ENCODE results near the gene R3HDM2.

Gene R3HDM2

DNA sequence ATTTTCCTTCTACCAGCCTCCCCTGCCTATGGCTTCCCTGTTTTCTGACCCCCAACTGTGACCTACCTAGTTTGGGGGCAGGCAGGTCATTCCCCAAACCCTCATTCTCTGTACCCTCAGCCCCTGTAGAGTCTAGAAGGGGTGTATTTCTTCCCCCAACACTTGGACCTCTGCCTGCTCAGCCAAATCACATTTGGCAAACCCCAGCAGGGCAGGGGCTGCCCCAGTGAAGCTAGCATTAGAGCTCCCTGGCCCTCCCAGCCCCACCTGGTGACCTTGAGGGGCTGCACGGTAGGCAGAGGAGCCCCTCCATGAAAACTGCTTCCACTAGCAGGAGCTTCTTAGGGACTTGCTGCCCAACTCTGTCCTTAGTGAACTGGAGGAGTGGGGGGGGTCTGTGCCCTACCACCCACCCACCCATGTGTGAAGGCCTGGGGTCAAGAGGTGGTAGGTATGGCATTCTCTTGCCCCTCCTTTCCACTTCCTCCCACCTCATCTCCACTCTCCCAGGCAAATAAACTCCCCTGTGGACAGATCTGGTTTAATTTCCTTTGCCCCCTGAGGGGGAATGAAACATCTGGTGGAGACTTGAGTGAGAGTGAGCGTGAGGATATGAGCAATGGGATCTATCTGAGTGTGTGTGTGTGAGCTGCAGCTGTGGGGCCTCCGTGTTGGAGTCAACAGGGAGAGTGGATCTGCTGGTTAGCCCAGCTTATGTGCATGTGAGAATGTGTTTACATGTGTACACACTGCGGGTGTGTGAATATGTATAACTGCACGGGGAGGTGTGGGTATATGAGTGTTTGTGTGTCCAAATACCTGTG is 212.6 kb downstream of the R3HDM2 start:
- no peak for DNase-seq (ENCODE audit: low read depth in 2 of 2)

GRCh38 chr12:57216921-57217879 is 213.6 kb downstream of the R3HDM2 start:
- DNase-seq (ENCODE audit: low read depth in 2 of 2), result no peak

DNA sequence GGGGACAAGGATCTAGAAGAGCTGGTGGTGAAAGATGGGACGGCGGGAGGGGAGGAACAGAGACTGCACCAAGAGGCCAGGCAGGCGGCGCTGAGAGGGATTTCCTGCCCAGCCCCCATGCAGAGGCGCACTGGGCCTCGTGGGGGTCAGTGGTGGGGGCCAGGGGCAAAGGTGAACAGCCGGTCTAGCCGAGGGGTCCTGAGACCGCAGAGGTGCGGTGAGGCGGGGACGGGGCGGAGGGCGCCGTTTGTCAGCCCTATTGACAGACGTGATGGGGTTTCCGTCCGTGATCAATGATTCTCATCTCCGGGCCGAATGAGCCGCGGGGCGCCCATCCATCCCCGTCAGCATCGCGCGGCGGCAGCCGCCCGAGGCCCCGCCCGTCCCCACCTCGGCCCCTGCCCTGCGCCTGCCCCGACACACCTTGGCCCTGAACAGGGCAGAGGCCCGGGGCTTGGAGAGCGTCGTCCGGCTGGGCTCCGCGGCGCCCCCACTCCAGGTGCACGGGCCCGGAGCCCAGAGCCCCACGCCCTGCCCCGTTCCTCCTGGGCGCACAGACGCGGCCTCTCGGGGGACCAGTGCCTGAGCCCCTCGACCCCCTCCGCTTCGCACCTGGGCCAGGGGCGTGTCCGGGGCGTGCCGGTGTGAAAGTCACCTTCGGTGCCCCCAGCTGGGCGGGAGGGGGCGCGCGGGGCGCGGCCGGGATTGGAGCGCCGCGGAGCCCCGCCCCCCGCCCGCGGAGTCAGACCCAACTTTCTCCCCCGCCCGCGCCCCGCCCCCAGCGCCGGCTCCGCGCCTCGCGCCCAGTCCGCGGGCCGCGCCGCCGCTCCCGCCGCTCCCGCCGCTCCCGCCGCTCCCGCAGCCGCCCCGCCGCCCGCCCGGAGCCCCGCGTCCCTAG is 214.6 kb downstream of the R3HDM2 start, which contains the start of gene NXPH4:
Gene NXPH4 (plus strand): TSS at position 781 of the 898 bp plus-strand sequence. CDS start 176 bp downstream, outside the sequence.
- DNase-seq (ENCODE audit: low read depth in 2 of 2), result no peak

DNA sequence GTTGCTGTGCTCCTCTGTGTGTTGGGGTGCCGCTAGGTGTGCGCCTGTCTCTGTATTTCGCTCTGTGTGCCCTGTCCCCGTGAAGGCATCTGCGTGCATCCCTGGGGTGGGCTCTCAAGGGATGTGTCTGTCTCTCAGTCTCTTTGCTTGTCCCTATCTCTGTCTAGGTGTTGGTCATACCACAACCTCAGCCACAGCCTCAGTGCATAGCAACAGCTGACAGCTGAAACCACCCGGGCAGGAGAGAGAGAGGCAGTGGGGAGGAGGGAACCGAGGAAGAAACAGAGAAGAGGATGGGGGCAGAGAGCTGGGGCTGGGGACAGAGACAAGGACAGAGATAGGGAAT is 215.2 kb downstream of the R3HDM2 start:
- DNase-seq (ENCODE audit: low read depth in 2 of 2), result no peak

DNA sequence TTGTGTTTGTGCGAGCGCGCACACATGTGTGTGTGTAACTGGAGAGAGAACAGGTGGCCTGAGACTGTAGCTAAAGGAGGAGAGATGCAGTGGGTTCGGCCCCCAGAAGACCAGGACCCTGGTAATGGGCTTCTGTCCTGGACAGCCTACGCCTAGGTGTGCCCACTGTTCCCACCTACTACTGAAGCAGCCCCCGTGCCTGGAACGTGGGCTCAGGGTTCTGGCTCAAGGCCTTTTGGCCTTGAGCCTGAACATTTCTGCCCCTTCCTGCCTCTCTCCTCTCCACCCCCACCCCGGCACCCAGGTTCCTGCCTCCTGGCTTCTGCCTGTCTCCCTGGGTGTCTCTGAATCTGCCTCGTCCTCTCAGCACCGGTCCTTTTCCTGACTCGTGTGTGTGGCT is 215.8 kb downstream of the R3HDM2 start:
- no peak for DNase-seq (ENCODE audit: low read depth in 2 of 2)

DNA sequence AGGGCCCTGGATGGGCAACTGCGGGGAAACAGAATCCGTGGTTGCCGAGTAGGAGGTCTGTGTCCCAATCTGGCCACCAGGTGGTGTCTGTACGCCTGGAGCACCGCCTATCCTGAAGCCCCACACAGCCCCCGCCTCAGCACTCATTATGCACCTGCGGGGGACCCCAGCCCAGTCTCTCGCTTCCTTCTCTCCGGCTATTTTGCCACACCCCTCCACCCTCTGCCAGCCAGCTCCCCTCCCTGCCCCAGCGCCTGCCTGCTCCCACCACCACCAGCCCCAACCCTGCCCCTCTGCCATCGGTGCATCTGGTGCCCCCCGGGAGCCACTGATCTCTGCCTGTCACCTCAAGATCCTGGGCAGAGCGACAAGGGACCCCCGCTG is 216.5 kb downstream of the R3HDM2 start:
- DNase-seq (ENCODE audit: low read depth in 2 of 2), result no peak

GRCh38 chr12:57213763-57214397 is 217.0 kb downstream of the R3HDM2 start:
- no peak for DNase-seq (ENCODE audit: low read depth in 2 of 2)

DNA sequence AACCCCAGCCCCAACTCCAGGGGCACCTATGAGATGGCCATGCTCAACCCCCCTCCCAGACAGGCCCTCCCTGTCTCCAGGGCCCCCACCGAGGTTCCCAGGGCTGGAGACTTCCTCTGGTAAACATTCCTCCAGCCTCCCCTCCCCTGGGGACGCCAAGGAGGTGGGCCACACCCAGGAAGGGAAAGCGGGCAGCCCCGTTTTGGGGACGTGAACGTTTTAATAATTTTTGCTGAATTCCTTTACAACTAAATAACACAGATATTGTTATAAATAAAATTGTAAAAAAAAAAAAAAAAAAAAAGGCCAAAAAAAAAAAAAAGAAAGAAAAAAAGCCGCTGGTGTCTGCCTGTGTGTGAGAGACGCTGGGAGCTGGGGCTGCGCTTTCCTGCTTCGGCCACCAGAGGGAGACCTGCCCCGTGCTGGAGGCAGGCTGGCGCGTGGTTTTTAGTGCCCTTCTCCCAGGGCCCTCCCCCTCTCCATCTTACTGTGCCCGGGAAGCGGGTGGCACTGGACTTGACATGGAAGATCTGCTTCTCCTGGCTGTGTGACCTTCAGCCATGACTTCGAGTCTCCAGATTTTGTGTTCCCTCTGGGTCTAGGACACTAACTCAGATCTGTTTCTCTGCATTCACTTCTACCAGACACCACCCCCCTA is 217.7 kb downstream of the R3HDM2 start:
- peak; percentile 42 to 43 for DNase-seq (ENCODE audit: low read depth in 2 of 2)

- DNase-seq (ENCODE audit: low read depth in 2 of 2), result no peak
Observed at GRCh38 chr12:57212701-57213057, 218.2 kb downstream of the R3HDM2 start.

DNA sequence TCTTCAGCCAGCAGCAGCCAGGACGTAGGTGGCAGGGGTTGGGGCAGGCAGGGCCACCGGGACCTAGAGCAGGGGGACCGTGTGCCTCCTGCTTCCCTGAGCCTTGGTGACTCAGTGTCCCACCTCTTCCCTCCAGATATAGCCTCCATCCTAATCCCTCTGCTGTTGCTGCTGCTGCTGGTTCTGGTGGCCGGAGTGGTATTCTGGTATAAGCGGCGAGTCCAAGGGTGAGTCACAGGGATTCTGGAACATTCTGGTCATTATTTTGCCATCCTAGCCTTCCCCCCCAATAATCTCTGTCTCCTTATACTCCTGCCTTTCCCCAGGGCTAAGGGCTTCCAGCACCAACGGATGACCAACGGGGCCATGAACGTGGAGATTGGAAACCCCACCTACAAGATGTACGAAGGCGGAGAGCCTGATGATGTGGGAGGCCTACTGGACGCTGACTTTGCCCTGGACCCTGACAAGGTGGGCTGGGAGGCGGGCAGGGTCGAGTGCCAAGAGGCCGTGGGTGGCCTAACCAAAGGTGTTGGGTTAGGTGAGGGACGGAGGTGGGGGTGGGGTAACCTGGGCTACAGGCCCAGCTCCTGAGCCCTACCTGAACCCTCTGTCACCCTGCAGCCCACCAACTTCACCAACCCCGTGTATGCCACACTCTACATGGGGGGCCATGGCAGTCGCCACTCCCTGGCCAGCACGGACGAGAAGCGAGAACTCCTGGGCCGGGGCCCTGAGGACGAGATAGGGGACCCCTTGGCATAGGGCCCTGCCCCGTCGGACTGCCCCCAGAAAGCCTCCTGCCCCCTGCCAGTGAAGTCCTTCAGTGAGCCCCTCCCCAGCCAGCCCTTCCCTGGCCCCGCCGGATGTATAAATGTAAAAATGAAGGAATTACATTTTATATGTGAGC is 218.8 kb downstream of the R3HDM2 start:
- no peak for DNase-seq (ENCODE audit: low read depth in 2 of 2)

DNA sequence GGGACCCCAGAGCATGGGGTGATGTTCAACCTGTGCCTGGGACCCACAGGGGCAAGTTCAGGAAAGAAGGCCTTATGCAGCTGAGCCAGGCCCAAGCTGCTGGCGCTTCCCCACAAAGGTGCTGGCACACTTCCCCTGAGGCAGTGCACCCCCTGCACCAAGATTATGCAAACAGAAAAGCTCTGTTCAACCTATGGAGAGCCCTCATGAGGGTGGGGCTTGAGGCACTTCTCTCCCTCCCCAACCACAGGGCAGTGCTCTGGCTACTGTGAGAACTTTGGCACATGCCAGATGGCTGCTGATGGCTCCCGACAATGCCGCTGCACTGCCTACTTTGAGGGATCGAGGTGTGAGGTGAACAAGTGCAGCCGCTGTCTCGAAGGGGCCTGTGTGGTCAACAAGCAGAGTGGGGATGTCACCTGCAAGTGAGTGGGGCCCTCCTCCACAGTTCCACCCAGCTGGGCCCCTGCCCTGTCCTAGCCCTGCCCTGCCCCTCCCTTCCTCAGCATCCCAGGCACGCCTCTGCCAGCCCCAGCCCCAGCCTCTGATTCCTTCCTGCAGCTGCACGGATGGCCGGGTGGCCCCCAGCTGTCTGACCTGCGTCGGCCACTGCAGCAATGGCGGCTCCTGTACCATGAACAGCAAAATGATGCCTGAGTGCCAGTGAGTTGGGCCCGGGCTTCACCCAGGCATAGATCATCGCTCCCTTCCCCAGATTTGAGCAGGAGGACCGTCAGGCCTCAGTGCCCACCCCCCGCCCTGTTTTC is 219.7 kb downstream of the R3HDM2 start:
- DNase-seq (ENCODE audit: low read depth in 2 of 2), result no peak

DNA sequence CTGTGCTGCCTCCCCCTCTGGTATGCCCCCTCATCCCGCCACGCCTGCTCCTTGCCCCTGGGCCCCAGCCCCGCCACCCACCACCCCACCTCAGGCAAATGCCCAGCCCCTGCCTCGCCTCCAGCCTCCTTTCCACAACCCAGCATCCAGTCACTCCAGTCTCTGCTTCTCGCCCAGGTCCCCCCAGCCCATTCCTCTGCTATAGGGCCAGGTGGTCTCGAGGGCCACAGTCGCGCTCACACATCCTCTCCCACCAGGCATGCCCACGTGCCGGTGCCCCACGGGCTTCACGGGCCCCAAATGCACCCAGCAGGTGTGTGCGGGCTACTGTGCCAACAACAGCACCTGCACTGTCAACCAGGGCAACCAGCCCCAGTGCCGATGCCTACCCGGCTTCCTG is 220.4 kb downstream of the R3HDM2 start:
- no peak for DNase-seq (ENCODE audit: low read depth in 2 of 2)

DNA sequence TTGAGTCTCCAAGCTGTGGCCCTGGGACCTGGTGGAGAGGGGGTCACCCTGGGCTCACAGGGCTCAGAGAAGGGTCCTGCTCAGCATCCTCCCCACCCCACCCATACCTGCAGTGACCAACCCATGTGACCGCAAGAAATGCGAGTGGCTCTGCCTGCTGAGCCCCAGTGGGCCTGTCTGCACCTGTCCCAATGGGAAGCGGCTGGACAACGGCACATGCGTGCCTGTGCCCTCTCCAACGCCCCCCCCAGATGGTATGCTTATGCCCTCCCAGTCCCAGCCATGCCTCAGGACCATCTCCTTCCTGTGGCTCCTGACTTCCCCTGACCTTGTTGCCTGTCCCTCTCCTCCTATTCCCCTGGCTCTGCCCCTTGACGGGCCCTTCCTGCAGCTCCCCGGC is 220.9 kb downstream of the R3HDM2 start:
- DNase-seq (ENCODE audit: low read depth in 2 of 2), result no peak

DNA sequence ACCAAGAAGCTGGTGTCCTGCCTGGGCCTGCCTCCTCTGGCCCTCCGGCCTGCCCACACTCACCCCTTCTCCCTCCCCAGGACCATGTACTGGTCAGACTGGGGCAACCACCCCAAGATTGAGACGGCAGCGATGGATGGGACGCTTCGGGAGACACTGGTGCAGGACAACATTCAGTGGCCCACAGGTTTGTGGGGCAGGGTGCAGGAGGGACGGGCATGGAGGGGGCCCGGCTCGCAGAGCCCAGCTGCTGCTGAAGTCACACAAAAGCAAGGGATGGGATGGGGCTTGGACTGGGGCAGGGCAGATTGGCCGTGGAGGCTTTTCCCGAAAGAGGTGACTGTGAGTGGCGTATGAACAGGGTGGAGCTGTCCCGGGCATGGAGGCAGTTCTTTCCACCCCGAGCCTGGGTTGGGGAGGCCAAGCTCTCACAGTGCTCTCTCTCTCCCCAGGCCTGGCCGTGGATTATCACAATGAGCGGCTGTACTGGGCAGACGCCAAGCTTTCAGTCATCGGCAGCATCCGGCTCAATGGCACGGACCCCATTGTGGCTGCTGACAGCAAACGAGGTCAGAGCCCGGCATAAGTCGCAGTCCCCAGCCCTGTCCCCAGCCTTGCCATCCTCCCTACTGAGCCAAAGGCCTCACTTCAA is 222.1 kb downstream of the R3HDM2 start:
- no peak for DNase-seq (ENCODE audit: low read depth in 2 of 2)

DNA sequence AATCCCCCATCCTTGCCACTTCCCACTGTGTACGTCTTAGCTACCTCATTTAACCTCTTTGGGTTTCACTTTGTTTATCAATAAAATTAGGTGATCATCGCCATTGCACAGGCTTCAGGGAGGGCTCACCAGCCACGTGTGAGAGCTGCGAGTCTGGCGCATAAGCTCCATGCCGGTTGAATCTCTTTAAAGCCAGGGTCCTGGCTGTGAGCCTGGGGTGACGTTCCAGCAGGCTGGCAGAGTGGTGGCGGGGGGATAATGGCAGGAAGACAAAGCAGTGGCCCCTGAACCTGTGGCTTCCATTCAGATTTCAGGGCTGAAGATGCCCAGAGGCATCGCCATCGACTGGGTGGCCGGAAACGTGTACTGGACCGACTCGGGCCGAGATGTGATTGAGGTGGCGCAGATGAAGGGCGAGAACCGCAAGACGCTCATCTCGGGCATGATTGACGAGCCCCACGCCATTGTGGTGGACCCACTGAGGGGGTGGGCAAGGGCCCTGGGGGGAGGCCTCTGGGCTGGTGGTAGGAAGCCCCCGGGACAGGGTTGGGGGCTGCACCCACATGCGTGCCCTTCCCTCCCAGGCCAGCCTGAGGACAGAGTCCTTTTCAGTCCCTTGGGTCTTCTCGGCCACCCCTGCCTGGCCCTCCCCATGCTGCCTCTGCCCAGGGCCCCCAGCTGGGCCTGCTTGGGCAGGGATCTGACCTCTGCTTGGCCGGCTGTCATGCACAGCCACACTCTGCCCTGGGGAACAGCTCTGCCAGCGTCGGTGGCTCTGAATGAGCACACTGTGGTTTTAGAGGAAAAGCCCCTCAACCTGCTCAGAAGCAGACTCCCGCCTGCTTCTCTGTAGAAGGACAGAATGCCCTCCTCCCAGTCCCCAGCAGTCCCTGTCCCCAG is 222.9 kb downstream of the R3HDM2 start:
- no peak for DNase-seq (ENCODE audit: low read depth in 2 of 2)

GRCh38 chr12:57205931-57206330 is 224.9 kb downstream of the R3HDM2 start:
- no peak for DNase-seq (ENCODE audit: low read depth in 2 of 2)

DNA sequence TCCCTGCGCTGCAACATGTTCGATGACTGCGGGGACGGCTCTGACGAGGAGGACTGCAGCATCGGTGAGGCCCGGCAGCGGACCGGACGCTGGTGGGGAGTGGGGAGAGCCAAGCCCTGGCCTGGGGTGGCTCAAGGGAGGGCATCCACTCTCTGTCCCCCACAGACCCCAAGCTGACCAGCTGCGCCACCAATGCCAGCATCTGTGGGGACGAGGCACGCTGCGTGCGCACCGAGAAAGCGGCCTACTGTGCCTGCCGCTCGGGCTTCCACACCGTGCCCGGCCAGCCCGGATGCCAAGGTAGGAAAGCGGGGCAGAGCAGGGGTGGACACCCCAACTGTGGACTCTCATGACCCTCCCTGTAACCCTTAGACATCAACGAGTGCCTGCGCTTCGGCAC is 225.7 kb downstream of the R3HDM2 start:
- no peak for DNase-seq (ENCODE audit: low read depth in 2 of 2)
